Activated CD4-positive, alpha-beta T cell treated with anti-CD3 and anti-CD28 coated beads, Interleukin-2, amount 50 U/mL, for 1 hour (primary cell): ENCODE data around the gene CAPS.
"Not testable (repeated sequence)": the region's sequence is repeated elsewhere in the genome, so short reads cannot be mapped to it uniquely, and the experiment has no call there.

Source experiments
- DNase-seq: peaks from one replicate; pipeline ENCODE4 v3.0.0-alpha.2; 2020

The CAPS gene

DNA sequence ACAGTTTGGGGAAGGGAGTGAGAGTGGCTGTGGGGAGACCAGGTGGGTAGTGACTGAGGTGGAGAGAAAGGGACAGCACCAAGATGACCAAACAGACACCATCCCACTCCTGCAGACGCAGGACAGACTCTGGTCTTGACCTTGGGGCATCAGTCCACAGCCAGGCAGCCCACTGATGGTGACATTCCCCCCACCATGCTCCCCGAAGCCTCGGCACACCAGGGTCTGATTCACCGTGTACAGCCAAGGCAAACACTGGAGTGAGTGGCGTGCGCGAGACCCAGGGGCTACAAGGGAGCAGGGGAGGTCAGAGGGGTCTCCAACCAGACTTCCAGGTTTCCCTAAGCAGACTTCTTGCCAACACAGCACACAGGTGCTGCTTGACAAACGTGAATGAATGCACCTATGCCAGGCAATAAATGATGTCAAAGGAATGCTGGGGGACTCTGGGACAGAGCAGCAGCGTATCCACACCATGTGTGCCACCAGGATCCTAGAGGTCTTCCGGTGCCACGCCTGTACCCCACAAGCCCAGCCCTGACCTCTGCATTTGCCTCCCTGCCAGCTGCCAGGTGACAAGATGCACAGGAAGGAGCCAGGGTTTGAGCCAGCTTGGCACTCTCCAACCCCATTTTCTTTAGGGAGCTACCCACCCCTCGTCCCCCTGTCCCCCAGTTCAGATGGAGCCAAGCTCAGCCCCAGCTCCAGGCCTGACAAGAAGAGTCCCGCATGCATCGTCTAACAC, 45.4 kb downstream of the CAPS start:
- DNase-seq, result no peak

GRCh38 chr19:5960005-5961001, 46.2 kb downstream of the CAPS start:
- no peak for DNase-seq

GRCh38 chr19:5961641-5961968, 47.6 kb downstream of the CAPS start:
- DNase-seq, result not testable (repeated sequence)

GRCh38 chr19:5961969-5962945, 48.2 kb downstream of the CAPS start:
- peak; percentile 77 for DNase-seq

DNA sequence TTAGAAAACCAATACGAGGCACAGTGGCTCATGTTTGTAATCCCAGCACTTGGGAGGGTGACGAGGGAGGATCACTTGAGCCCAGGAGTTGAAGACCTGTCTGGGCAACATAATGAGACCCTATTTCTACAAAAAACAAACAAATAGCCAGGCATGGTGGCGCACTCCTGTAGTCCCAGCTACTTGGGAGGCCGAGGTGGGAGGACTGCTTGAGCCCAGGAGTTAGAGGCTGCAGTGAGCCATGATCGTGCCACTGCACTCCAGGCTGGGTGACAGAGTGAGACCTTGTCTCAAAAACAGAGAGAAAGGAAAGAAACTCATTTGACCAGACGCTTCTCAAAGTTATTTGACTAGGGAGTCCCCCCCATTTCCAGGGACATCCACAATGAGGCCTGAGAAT, 49.2 kb downstream of the CAPS start:
- DNase-seq, result not testable (repeated sequence)

- no peak for DNase-seq
Observed at GRCh38 chr19:5963855-5964254, 49.8 kb downstream of the CAPS start.

DNA sequence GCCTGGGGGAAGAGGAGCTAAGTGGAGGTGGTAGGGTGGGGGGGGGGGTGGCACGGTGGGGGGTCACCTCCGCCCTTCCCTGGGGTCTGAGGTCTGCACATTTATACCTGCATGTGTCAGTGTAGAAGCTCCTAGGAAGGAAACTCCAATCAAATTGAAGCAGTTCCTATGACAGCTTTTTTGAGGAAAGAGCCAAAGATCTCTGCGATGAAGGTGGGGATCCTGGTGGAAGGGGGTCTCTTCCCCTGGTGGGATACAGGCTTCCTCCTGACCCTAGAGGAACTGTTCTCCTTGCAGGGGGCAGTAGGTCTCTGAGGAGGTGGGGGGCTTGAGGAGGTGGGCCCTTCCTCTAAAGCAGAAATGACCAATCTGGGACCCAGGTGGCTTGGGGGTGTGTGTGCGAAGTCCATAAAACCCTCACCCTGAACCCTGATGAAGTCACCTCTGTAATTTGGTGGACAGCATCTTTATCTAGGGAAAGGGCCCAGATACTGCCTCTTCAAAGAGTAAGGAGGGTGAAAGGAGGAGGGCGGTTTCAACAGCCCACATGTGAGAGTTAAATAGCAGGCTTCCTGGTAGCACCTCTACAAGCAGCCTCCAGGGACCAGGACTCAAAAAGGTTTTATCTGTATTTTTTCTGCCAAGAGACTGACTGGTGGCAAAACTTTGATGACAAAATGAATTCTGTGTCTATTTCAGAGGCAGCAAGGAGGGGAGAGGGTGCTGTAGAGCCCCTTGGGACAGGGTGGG, 50.9 kb downstream of the CAPS start:
- DNase-seq, result no peak
